Measurements from ENCODE around the gene LCNL1.

The LCNL1 gene

DNA sequence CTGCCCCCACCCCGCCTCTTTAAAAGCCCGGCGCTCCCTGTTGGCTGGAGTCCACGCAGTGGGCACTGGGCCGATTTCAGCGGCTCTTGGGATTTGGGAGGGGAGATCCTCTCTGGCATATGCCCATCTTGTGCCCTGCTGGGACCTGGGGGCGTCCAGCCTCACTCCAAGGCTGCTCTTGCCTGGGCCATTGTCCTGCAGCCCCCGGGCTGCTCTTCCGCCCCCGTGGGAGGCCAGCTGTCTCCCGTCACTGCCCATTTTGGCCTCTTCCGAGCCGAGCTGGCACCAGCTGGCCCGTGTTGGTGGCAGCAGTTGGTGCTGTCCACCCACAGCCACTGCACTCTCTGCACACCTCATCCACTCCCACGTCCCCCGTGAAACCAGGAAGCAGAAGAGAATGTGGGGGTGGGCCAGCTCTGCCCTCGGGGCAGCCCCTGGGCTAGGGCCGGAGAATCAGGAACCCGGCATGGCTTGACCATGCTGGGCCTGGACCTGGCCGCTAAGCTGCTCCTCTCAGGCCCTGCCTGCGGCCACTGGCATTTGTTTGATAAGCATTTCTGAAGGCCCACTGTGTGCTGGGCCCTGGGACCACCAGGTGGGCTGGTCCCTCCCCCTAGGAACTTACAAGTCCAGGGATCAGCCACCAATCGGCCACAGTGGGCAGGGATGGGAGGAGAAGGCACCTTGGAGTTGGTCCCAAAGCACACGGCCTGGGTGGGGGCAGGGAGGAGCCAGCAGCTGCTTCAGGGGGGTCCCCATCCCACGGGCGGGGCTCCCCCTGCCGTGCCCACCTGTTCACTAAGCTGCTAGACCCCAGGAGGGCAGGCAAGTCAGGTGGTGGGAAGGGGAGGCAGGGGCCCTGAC lies 35.5 kb upstream of the LCNL1 start:
- no peak for DNase-seq

DNA sequence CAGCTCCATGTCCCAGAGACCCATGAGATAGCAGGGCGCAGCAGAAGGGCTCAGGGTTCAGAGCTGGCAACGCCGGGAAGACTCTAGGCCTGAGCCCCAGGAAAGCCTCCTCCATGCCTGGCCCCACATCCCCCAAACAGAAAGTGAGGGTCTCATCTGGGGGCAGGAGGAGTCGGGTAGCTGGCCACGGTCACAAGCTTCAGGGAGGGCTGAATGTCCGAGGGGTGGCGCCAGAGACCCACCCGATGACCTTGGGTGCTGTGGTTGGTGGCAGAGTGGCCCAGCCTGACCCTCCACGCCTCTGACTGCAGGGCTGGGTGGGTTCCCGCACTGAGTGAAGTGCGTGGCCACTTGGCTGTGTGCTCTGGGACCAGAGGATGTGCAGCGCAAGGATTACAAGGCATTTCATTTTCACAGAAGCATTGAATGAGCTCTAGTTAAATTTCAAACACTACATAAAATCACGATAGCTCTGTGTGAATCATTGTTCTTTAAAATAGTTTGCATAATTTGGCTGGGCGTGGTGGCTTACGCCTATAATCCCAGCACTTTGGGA lies 34.8 kb upstream of the LCNL1 start:
- peak; percentile 57 for DNase-seq

DNA sequence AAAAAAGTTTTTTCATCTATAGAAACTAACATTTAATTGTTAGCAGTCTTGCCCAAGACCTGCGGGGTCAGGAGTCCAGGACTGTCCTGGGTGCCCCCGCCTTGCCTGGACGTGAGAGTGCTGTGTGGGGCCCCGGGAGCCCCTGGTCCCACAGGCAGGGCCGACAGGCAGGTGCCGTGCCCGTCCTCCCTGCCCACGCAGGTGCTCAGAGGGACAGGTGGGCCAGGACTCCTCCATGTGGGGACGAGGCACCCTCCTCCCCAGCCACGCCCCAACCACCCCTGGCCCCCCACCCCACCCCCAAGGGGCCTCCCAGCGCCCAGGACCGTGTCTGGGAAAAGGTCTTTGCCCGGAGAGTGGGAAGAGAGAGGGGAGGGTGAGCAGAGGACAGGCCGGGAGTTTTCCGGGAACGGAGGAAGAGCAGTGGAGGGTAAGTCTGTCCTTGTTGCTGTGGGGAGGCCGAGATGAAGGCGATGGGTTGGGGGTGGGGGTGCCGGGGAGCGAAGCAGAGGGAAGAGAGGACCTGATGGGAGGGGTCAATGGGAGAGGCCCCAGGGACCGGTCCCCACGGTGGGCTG lies 33.5 kb upstream of the LCNL1 start:
- DNase-seq, result no peak

DNA sequence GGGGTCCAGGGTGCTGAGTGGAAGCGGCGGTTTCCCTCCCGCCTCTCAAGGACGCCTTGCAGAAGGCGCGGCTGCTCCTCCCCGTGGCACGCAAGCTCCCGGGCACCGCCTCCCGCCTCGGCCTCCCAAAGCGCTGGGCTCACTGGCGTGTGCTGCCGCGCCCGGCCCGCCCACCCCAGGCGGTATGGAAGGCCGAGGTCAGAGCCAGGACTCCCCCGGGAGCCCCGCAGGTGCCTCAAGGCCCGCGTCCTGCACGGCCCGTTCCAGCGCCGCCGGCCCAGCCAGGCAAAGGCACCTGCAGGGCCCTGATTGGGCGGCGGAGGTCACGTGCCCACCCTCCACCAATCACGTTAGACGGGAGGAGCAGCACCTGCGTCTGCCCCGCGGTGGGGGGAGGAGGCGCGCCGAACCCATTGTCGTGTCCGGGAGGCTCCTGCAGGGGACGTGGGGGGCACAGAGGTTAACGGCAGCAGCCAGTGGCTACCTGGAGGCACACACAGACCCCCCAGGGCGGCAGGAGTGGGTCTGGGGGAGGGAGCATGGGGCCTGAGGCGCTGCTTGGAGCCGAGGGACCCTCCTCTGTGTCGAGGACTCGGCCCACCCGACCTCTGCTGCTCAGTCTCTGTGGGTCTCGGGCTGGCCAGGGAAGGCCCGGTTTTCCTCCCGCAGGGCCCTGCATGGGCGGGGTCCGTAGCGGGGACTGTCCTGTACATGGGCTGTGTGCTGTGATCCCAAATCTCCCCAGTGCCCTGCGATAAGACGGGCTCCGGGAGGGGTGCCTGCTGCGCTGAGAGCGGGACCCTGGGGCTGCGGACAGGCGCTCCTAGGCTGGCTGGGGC lies 32.8 kb upstream of the LCNL1 start:
- DNase-seq, result peak; percentile 94

DNA sequence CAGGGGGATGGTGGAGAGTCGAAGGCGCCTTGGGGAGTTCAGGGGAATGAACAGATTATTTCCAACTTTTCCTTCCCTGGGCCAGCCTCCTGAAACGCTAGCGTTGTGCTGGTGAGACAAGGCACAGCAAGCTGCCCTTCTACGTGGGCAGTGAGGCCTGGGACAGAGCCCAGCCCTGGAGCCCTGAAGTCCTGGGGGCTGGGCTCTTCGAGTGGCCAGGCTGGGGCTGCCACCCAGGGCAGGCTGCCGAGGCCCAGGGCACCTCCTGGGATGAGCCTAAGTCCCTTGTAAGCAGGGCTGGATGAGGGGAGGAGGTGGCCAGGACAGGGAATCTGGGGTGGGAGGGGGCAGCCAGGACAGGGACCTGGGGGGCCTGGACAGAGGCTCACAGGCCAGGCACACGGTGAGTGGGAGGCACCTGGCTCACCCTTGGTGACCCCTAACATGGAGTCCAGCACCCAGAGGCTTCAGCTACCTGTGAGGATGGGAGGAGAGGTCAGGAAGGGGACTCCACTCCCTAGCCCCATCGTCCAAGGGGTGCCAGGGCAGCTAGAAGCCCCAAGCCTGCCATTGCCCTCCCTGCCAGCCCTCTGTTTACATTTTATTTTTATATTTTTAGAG lies 32.0 kb upstream of the LCNL1 start:
- no peak for DNase-seq

DNA sequence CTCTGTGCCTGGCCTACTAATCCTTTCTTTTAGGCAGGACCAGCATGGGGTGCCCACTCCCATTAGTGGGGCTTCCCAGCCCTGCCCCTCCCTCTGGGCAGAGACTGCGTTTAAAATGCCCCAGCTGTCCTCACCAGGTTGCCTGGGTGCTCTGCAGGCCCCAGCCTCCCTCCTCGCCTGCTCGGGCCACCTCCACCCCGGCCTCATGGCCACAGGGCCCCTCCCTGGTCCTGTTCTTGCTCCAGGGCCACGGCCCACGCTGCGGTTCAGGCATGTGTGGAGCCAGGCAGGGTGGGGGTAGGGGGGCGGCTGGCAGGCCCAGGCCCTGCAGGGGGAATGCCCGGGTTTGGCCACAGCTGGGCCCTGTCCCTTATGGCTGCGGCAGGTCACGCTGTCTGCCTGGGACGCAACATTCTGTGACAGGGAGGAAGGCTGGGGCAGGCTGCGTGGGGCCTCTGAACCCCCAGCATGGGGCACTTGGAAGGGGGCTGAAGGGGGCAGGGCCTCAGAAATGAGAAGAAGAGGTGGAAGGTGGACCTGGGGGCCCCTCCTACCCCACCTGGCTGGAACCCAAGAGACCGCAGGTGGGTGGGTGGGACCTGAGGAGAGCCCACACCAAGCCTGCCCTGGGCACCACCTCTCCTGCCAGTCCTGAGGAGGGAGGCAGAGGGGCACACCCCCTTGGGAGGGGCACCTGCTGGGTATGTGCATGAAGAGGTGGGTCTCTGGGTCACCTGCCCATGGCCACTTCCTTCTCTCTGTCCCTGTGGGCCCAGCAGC lies 31.1 kb upstream of the LCNL1 start, which contains the start of gene LCN12:
Gene LCN12, plus strand, starts transcription at position 733 of the 780 bp plus-strand sequence. CDS start 55 bp downstream, outside the sequence.
- DNase-seq, result no peak

DNA sequence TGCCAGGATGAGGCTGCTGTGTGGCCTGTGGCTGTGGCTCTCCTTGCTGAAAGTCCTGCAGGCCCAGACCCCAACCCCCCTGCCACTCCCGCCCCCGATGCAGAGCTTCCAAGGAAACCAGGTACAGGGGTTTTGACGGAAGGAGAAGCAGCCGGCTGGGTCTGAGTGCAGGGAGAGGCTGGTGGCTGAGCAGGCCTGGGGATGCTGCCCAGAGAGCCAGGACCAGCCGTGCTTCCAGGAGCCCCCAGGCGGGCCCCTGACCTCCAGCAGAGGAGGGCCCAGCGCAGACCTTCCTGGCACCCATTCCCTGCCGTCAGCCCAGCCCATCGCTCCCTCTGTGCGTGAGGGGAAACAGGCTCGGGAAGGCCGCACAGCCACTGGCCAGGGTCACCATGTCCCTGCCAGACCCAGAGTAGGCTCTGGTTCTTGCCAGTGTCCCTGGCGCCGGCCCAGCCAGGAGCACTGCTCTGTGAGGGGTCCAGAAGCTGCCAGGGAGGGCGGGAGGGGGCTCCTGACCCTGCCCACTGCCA lies 30.4 kb upstream of the LCNL1 start:
- no peak for DNase-seq

DNA sequence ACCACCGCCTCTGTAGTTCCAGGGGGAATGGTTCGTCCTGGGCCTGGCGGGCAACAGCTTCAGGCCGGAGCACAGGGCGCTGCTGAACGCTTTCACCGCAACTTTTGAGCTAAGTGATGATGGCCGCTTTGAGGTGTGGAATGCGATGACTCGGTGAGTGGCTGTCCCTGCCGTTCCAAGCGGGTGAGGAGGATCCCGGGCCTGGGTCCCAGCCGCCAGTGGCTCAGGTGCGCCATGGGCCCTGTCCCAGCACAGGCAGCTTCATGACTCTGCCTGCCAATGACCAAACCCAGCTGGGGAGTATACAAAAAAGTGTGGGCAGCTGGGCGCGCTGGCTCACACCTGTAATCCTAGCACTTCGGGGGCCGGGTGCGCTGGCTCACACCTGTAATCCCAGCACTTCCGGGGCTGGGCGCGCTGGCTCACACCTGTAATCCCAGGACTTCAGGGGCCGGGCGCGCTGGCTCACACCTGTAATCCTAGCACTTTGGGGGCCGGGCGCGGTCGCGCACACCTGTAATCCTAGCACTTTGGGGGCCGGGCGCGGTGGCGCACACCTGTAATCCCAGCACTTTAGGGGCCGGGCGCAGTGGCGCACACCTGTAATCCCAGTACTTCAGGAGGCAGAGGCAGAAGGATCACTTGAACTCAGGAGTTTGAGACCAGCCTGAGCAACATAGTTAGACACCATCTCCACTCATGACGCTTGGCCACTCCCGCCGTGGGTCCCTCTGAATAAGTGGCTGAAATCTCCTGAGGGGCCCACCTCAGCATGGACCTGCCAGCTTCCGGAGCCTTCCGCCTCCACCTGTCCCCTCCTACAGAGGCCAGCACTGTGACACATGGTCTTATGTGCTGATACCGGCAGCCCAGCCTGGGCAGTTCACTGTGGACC lies 29.7 kb upstream of the LCNL1 start:
- no peak for DNase-seq

DNA sequence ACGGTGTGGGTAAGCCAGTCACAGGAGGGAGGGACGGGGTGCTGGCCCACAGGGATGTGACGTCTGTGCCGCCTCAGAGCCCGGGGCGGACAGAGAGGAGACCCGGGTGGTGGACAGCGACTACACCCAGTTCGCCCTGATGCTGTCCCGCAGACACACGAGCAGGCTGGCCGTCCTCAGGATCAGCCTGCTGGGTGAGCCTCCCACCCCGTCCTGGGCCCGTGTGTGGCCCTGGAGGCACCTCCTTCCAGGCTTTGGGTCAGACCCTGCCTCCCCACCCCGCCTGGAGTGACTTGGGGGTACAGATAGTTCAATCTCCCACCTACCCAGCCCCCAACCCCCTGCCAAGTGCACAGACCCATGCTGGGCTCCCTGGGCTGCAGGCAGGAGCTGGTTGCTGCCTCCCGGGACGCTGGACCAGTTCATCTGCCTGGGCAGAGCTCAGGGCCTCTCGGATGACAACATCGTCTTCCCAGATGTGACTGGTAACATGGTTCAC lies 29.0 kb upstream of the LCNL1 start:
- DNase-seq, result no peak

DNA sequence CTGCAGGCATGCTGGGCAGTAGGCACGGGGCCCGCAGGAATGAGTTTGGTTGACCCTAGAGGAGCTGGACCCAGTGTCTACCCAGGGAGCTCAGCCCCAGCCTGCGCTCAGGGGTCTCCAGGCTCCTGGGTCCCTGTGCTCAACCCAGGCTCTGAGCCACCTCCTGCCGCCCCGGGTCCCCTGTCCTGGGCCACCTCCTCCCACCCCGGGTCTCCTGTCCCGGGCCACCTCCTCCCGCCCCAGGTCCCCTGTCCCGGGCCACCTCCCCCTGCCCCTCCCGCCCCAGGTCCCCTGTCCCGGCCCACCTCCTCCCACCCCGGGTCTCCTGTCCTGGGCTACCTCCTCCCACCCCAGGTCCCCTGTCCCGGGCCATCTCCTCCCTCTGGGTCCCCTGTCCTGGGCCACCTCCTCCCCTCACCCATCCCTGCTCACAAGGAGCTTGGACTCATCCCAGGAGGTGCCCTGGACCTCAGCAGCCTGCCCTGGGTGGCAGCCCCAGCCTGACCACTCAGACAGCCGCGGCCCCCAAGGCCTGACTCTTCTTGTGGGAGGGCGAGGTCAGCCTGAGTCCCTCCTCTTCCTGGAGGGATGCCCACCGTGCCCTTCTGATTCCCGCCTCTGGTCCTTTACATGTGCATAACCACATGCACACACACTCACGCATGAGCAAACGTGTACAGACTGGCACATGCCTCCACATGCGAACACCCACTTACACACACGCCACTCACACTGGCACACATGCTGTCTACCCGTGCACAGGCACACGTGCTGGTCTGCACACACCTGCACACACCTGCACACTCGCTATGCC lies 28.3 kb upstream of the LCNL1 start:
- no peak for DNase-seq

DNA sequence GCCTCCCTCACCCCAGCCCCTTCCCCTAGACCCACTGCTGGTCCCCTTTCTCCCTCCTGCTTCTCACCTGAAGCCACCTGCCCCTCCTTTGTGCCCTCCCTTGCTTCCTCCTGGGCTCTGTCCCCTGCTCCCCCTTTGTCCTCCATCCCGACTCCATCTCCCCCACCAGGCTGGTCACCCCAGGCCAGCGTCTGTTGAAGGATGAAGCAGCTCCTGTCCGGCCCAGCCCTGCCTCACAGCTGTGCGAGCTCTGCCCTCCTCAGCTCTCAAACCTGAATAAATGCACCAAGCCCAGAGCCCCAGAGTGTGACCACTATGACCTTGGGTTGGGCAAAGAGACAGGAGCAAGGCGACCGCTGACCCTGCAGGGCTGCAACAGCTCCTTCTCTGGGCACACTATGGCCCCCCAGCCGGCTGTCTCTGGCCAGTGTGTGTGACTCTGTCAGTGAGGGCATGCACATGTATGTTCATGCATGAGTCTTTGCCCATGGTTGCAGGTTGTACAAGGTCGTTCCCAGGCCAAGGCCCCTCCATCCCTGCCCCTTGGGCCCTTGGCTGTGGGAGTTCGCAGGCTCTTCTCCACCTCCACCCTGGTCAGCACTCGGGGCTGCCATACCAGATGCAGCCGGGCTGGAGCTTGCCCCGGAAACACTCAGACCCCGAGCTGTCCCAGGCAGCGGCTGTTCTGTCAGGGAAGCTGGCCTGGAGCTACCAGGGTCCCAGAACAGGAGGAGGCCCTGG lies 27.4 kb upstream of the LCNL1 start:
- no peak for DNase-seq

DNA sequence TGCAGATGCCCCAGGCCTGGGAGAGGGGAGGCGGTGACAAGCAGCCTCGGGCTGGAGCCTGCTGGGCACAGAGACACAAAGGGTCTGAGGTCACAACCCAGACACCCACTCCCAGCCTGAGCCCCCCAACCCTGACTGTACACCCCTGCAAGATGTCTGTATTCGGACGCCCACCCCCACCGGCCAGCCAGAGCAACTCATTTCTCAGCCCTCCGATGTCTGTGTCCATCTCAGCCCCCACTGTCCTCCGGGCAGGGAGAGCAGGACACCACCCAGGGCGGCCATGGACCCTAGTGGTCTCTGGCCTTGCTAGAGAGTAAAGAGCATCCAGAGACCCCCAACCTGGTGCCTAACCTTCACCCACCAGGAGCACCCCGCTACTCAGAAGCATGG lies 26.9 kb upstream of the LCNL1 start:
- no peak for DNase-seq

DNA sequence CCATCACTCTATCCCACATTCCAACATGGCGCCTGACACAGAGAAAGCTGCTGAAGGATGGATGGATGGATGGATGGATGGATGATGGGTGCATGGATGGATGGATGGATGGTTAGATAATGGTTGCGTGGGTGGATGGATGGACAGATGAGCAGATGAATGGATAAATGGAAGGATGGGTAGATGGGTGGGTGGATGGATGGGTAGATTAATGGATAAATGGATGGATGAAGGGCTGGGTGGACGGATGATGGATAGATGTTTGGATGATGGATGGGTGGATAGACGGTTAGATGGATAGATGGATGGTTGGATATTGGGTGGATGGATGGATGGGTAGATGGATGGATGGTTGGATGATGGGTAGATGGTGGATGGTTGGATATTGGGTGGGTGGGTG lies 26.2 kb upstream of the LCNL1 start:
- no peak for DNase-seq

DNA sequence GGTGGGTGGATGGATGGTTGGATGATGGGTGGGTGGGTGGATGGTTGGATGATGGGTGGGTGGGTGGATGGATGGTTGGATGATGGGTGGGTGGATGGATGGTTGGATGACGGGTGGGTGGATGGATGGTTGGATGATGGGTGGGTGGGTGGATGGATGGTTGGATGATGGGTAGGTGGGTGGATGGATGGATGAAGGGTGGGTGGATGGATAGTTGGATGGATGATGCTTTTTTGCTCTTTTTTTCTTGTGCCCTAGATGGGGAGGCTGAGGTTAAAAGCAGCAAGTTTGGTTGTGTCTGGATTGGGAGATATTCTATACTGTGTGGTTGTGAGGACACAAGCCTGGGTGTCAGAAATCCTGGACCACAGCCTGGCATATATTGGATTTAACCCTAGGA lies 25.3 kb upstream of the LCNL1 start:
- DNase-seq, result no peak

DNA sequence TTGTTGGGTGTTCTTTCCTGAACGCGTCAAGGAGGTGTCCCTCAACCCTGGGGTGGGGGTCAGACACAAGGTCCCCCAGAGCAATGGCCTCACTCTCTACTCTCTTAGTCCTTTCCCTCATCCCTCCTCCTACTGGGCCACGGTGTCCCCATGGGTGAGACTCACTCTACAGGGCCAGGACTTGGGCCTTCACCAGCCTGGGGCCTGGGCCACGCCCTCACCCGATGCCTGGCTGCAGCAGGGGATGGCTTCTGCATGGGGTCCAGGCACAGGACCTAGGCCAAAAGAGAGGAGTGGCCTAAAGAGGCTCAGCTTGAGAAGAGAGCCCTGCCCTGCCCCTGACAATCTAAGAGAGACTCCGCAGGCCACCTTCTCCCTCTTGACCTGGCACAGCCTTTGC lies 24.9 kb upstream of the LCNL1 start:
- DNase-seq, result no peak

DNA sequence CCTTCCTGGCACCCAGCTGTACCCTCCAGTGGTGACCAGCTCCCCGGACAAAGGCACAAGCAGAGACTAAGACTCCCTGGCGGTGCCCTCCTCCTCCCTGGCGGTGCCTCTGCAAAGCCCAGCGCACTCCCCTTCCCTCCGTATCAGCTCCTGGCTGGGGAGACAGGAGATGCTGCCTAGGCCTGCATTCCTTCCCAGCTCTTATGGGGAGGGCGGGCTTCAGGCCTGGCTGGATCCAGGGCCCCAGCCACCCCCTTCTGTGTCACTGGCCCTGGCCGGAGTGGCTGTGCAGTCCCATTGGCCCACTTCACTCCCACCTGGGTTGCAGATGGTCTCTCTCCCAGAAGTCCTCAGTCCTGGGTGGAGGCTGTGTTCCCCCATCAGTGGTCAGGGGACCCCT lies 24.3 kb upstream of the LCNL1 start:
- DNase-seq, result no peak

DNA sequence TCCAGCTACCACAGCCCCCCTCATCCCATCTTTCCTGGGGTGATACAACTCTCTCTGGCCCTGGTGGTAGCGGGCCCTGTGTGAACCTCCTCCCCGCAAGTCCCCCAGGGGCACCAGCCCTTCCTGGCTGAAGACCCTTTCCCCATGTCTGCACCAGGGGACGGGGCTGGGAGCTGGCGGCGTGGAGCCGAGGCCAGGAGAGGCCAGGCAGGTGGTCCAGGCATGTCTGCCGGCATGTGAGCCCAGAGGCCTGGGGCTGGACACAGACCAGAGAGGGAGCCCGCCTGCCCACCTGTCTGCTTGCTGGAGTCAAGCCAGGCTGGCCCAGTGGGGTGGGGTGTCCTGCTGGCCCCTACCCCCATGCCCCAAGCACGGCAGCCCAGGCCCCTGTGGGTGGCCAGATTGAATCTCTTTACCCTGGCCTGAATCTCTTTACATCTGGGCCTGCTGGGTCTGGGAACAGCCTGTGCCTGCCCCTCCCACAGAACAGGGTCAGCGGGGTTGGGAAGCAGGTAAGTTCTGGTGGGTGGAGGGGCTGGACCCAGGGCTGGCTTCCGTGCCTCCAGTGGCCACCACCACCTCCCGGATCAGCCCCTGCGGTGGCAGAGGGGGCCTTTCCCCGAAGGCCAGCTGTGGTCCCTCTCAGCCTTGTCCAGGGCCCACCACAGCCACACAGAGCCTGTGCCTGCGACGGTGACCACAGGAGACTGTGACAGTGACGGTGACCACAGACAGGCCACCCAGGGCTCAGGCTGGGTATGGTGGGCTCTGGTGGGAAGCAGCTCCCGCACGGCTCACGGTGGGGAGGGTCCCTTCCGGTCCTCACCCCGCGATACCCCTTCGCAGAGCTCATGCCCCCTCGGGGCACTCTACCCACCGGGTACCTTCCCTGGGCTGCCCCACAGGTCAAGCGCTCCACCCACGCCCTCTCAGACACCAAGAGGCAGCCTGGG lies 23.6 kb upstream of the LCNL1 start:
- DNase-seq, result no peak
